PC-3 (cell line): ENCODE measurements around the gene TSSC4. TPM values are rescaled to one million over a fixed set of nuclear protein-coding genes. Genes with fewer than 3 reads are reported as not detected.

Experiments
- ATAC-seq: fragments of 200-7000 bp; cut with Tn5 transposase; 2 replicates; pipeline ENCODE4 v1.9.1; 2020; ENCODE audit warnings: mild to moderate bottlenecking, moderate library complexity
- BruUV-seq: library from RNA; stranded (reverse); fragments of 400-500 nt; replicated peaks from 2 replicates; lab custom pipeline; 2021; lab: Mats Ljungman, UMichigan
- CTCF ChIA-PET: fragments of 300-600 bp; sonication (Branson Sonifier 250); formaldehyde crosslinking; loops from one replicate; lab custom pipeline; 2022; ENCODE audit warnings: antibody characterized with exemption; lab: Charles Lee
- POLR2A ChIA-PET: fragments of 300-600 bp; sonication (Branson Sonifier 250); formaldehyde crosslinking; loops from one replicate; lab custom pipeline; 2022; ENCODE audit warnings: antibody characterized with exemption; ENCODE audit not compliant: unreplicated experiment; lab: Charles Lee
- DNase-seq: peaks from one replicate; pipeline ENCODE4 v3.0.0-alpha.2; 2015
- H2AFZ ChIP-seq: fragments of 300-600 bp; sonication (generic); 2 replicates; pipeline ENCODE4 v1.6.0; 2016; ENCODE audit warnings: antibody characterized with exemption, low read length
- H3F3A ChIP-seq: fragments of 300-600 bp; sonication (generic); one replicate; pipeline ENCODE4 v1.6.0; 2017; ENCODE audit warnings: antibody characterized with exemption, low read length, control low read depth, mild to moderate bottlenecking; ENCODE audit not compliant: unreplicated experiment
- H3K27ac ChIP-seq: fragments of 300-600 bp; sonication (generic); 2 replicates; pipeline ENCODE4 v1.5.1; 2016; ENCODE audit warnings: mild to moderate bottlenecking, low read length
- H3K27me3 ChIP-seq: fragments of 300-600 bp; sonication (generic); 2 replicates; pipeline ENCODE4 v1.6.1; 2016; ENCODE audit warnings: low read length, mixed read lengths
- H3K36me3 ChIP-seq: fragments of 300-600 bp; sonication (generic); 2 replicates; pipeline ENCODE4 v1.6.1; 2016; ENCODE audit warnings: low read depth, mixed run types, low read length, mixed read lengths
- H3K4me1 ChIP-seq: fragments of 300-600 bp; sonication (generic); 2 replicates; pipeline ENCODE4 v1.5.1; 2016; ENCODE audit warnings: low read length; ENCODE audit not compliant: insufficient read depth
- H3K4me2 ChIP-seq: fragments of 300-600 bp; sonication (generic); 2 replicates; pipeline ENCODE4 v1.6.0; 2016; ENCODE audit warnings: low read length
- H3K4me3 ChIP-seq: fragments of 300-600 bp; sonication (generic); 2 replicates; pipeline ENCODE4 v1.5.1; 2016; ENCODE audit warnings: mild to moderate bottlenecking, low read length, mixed read lengths
- H3K79me2 ChIP-seq: fragments of 300-600 bp; sonication (generic); 2 replicates; pipeline ENCODE4 v1.6.1; 2017; ENCODE audit warnings: low read length, mixed read lengths
- H3K9ac ChIP-seq: fragments of 300-600 bp; sonication (generic); 2 replicates; pipeline ENCODE4 v1.6.0; 2016; ENCODE audit warnings: mild to moderate bottlenecking, low read length
- H3K9me2 ChIP-seq: fragments of 300-600 bp; sonication (generic); replicated peaks from 2 replicates; pipeline ENCODE4 v1.6.1; 2016; ENCODE audit warnings: mixed run types, low read length, mixed read lengths
- H3K9me3 ChIP-seq: fragments of 300-600 bp; sonication (generic); 2 replicates; pipeline ENCODE4 v1.6.1; 2016; ENCODE audit warnings: low read length, mixed read lengths
- H4K20me1 ChIP-seq: fragments of 300-600 bp; sonication (generic); 2 replicates; pipeline ENCODE4 v1.6.1; 2016; ENCODE audit warnings: low read length, mixed read lengths
- CTCF ChIP-seq: fragments of 300-600 bp; sonication (generic); conservative IDR thresholded peaks from 2 replicates; pipeline ENCODE4 v1.5.1; 2017; ENCODE audit warnings: antibody characterized with exemption, low read depth, mild to moderate bottlenecking, low read length
- EZH2 ChIP-seq: fragments of 300-600 bp; sonication (generic); IDR thresholded peaks from one replicate; pipeline ENCODE4 v1.6.1; 2017; ENCODE audit warnings: antibody characterized with exemption, mild to moderate bottlenecking, low read length; ENCODE audit not compliant: unreplicated experiment
- EZH2phosphoT487 ChIP-seq: fragments of 300-600 bp; sonication (generic); IDR thresholded peaks from 2 replicates; pipeline ENCODE4 v1.6.1; 2018; ENCODE audit warnings: mild to moderate bottlenecking, antibody characterized with exemption, low read length, borderline replicate concordance
- intact Hi-C: fragments of 100-400 bp; cut with micrococcal nuclease; formaldehyde crosslinking; loops from 2 replicates; pipeline ENCODE4 v1.9.0; 2023
- total RNA-seq: library from RNA; depleted of rRNA; stranded (reverse); fragments of >200 nt; gene quantifications from 2 replicates; pipeline ENCODE4 v1.2.3, GENCODE V29; 2014

TSSC4 gene
- total RNA-seq, 1 experiment from 2014 or later: 88.3 TPM

DNA sequence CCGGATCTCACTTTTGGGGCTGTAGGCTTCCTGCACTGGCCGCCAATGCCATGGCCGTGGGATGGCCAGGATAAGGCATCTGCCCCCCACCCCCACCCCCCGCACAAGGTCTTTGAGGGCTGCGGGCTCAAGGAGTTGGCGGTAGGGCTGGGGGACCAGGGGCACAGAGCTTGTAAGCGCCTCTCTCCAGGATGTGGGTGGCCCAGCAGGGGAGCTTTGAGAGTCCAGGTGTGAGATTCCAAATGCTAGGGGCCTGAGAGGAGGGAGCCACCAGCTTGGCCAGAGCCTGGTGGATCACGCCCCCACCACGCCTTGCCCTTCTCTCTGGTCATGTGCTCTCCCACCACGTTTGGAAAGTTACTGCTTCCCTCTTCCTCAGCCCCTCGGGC lies 18.4 kb upstream of the TSSC4 start:
- Histone ChIP-seq H3K27me3 (no peaks in the 10 kb centered on the region), H3K4me1 (no peaks in the 10 kb centered on the region), H3K79me2 (peaks cover 95% of the 10 kb centered on the region), H3K36me3 (no peaks in the 10 kb centered on the region; the same call in 1 of the 2 replicates), H3K4me2 (no peak overlapping the region), H3K9me2 (no peaks in the 10 kb centered on the region), H3K9ac (no peak overlapping the region), H2AFZ (no peak overlapping the region), H3F3A (no peaks in the 10 kb centered on the region), H3K27ac (no peak overlapping the region), H3K9me3 (no peaks in the 10 kb centered on the region), H3K4me3 (no peak overlapping the region), H4K20me1 (peaks cover 62% of the 10 kb centered on the region)
- ChIA-PET POLR2A (no interaction called here), CTCF (no interaction called here)
- ATAC-seq (no peak), DNase-seq (no peak)
- no TSS peak for BruUV-seq
- intact Hi-C loops: no loop called here
- no peak for TF ChIP-seq CTCF
- TF ChIP-seq EZH2: no peak
- no peak for TF ChIP-seq EZH2phosphoT487

GRCh38 chr11:2382936-2383851 lies 17.4 kb upstream of the TSSC4 start:
- Histone ChIP-seq H2AFZ (no peak overlapping the region), H3K9me3 (no peaks in the 10 kb centered on the region), H3K79me2 (peaks cover 97% of the 10 kb centered on the region), H3K9me2 (no peaks in the 10 kb centered on the region), H3F3A (no peaks in the 10 kb centered on the region), H3K4me1 (no peaks in the 10 kb centered on the region), H4K20me1 (peaks cover 62% of the 10 kb centered on the region), H3K27ac (no peak overlapping the region), H3K36me3 (no peaks in the 10 kb centered on the region; the same call in 1 of the 2 replicates), H3K4me2 (no peak overlapping the region), H3K9ac (no peak overlapping the region), H3K27me3 (no peaks in the 10 kb centered on the region), H3K4me3 (no peak overlapping the region)
- POLR2A ChIA-PET: no interaction called here
- DNase-seq (no peak), ATAC-seq (no peak)
- no TSS peak for BruUV-seq
- intact Hi-C loops: no loop called here
- TF ChIP-seq EZH2phosphoT487 (no peak), EZH2 (no peak), CTCF (no peak)
- CTCF ChIA-PET: no interaction called here
